ENCODE data around the gene FAM171A1.
A peak's percentile ranks its signal among the peaks of the same experiment; 100 is the strongest.

FAM171A1 gene

DNA sequence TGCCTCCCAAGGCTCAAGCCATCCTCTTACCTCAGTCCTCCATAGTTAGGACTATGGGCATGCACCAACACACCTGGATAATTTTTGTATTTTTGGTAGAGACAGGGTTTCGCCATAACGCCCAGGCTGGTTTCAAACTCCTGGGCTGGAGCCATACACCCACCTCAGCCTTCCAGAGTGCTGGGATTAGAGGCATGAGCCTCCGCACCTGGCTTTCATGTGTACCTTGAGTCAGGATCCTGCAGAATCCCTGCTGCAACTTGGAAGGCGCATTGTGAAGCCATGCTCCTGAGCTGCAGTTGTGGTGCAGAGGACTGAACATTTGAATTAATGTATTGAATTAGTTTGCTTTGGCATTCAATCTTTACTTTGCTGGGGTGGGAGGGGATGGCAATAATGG is 173.2 kb downstream of the FAM171A1 start:
- no peak for DNase-seq

DNA sequence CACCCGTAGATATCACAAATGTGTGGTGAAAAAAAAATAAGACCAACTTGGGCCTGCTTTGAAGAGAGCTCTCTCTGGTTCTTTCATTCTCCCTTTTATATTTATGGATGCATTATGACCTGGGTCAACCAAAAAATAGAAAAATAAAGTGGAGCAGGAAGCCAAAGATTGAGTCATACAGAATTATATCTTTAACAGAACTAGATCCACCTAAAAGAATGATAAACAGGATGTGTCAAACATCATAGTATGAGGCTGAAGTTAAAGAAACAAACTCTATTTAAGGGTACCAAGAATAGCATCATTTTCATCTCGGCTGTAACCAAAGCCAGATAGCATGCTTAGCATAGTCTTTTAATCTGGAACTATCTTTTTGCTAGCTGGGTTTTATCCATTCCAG is 173.8 kb downstream of the FAM171A1 start:
- DNase-seq, result no peak

- DNase-seq, result peak; percentile 18 to 50
Observed at GRCh38 chr10:15196021-15196834, 174.9 kb downstream of the FAM171A1 start.

GRCh38 chr10:15189133-15189885 is 181.8 kb downstream of the FAM171A1 start:
- no peak for DNase-seq

GRCh38 chr10:15188603-15189002 is 182.5 kb downstream of the FAM171A1 start:
- DNase-seq, result no peak

GRCh38 chr10:15183689-15184481 is 187.2 kb downstream of the FAM171A1 start:
- DNase-seq, result no peak

GRCh38 chr10:15182540-15183207 is 188.4 kb downstream of the FAM171A1 start:
- DNase-seq, result no peak

DNA sequence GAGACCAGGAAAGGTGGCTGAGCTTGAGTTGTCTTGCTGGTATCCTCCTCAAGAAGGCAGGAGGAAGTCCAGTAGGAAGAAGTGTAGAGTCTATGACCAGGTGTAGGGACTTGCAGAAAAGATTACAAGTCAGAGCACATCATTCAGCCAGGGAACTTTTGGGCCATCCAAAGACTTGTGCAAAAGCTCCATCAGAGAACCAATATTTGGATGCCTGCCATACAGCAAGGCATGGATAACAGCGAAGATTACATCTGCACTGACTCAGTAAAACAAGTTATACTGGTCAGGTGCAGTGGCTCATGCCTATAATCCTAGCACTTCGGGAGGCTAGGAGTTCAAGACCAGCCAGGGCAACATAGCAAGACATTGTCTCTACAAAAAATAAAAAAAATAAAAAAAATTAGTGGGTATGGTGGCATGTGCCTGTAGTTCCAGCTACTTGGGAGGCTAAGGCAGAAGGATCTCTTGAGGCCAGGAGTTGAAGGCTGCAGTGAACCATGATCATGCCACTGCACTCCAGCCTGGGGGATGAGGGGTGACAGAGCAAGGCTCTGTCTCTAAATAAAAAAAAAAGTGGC is 189.4 kb downstream of the FAM171A1 start:
- no peak for DNase-seq

- no peak for DNase-seq
Observed at GRCh38 chr10:15180736-15181135, 190.4 kb downstream of the FAM171A1 start.

DNA sequence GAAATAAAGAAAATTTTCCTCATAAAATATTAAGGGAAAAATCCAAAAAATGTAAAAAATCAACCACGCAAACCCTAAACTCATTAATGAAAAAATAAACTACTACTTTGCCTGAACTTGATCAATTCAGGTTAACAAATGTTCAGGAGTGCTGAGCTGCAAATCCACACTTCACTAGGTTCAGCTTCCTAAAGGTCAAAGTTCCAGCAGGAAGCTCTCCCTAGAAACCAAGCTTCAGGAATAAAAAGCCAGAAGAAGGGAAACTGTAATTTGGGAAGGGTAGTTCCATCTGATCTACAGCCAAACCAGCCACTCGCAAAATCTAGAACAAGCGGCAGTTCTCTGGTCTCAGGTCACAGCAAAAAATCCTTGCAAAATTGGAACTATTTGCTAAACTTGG is 194.8 kb downstream of the FAM171A1 start:
- DNase-seq, result no peak

GRCh38 chr10:15175587-15175986 is 195.5 kb downstream of the FAM171A1 start:
- no peak for DNase-seq

DNA sequence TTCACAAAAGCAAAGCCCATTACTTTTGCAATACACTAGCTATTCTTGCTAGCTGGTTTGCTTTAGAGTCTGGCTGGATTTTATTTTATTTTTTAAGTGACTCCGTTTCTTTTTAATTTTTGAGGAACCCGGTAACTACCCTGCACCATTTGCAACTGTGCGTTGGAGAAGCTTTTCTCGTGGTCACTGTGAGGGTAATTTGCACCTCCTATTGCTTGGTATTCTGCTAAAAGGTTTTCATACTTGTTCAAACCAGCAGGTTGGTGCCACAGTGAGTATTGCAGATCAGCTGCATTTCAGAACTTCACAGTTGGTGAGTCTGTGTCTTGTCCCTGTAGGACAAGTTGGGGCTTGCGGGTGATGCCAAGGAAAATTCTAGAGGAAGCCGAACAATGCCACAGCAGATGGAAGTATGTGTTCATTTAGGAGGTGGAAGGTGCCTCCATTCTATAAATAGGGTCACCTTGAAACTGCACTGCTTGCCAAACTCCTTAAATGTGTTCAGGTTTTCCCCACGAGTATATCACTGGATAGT is 198.7 kb downstream of the FAM171A1 start:
- no peak for DNase-seq

DNA sequence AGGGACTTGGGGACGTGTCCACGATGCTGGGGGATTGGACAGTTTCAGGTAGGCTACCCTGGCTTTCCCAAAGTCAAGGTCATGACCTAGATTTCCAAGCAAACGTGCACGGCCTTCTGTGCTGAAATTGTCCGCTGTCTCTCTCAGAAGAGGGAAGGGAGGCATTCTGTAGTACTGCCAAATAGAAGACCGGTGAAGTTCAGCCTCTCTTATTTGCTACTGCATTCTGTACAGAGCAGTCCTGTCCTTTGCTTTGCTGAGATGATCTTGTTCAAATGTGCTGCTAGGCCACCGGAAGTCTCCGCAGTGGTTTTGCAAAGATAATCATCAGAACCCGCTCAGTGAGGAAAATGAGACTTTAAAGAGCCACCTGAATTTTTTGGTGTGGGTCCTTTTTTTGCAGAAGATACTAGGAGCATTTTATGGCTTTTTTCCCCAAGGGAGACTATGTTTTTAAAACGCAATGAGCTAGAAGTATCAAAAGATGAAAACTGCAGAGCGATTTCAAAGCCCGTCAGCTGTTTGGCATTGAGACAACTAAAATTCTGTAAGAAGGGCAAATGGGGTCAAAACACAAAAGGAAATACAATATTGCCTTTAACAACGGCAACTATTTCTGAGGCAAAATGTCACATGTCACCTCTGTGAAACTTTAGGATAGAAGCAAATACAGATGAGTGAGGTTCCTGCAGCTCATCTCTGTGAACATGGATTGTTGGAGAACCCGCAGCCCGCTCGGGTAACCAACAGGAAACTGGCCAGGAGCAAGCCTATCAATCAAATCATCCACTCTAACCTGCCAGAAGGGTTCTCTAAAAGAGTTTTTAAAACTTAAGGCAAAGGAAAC is 201.3 kb downstream of the FAM171A1 start:
- DNase-seq, result peak; percentile 14 to 26

DNA sequence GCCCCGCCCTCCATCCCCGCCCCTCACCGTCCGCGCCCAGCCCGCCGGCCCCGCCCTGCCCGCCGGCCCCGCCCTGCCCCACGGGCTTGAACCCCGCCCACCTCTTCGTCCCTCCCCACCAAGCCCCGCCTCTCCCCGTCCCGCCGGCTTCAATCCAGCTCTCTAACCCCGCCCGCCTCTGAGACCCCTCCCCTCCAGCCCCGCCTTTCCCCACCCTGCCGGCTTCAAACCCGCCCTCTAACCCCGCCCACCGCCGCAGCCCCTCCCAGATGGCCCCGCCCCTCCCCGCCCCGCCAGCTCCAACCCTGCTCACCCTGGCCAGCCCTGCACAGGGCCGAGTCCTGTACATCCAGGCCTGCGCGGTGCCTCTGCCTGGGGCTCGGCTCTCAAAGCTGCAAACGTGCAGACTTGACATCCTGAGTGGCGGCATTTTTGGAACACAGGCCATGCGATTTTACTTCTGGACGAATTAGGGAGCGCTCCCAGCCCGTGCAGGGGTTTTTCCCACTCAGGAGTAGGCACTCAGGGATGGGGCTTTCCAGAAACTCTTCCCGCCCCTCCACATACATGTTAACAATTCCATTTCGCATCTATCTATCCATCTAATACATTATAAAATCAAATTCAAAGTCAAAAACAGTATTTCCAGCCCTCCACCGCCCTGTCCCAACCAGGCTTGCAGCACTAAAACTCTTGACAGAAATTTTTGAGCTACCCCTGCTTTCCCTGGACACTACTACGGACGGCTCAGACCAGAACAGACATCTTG is 202.1 kb downstream of the FAM171A1 start:
- peak; percentile 84 for DNase-seq

- peak; percentile 70 to 80 for DNase-seq
Observed at GRCh38 chr10:15168291-15168785, 202.8 kb downstream of the FAM171A1 start, which contains the start of gene NMT2. Gene NMT2, minus strand, starts transcription at chr10:15168693. Its CDS starts 81 bp downstream, at chr10:15168612.

DNA sequence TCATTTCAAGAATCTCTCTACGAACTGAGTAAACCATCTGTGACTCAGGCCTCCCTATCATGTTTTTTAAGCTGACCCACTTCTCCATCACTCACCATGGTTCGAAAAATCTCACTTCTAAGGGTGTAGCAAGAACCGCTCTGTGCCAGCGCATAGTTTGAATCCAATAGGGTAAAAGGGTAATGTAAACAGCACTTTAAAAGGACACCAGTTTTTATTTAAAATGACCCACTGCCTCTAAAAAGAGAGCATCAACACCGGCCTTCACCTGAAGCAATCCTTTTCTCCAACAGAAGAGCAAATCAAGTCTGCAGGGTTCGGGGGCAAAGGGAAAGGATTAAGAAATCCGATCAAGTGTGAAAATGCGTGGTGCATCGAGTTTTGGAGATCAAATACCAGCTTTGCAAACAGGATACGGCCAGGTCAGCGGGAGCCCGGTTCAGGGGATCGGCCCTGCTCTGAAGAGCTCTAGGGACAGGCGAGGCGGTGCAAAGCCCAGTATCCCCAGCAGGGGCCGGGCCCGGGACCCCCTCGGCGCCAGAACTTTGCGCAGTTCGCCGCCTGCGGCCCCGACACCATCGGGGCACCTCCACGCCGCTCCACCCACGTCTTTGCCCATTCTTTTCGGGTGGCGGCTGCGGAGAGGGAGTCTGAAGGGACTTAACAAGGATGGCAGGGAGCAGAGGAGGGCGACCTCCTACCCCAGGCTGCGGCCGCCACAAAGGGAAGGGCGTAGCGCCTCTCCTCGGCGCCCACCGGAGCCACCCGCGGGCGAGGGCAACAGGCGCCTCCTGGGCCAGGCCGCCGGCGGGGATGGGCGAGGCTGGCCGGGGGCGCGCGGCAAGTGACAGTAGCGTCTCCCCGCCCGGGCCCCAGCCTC is 203.4 kb downstream of the FAM171A1 start:
- DNase-seq, result peak; percentile 7 to 12

DNA sequence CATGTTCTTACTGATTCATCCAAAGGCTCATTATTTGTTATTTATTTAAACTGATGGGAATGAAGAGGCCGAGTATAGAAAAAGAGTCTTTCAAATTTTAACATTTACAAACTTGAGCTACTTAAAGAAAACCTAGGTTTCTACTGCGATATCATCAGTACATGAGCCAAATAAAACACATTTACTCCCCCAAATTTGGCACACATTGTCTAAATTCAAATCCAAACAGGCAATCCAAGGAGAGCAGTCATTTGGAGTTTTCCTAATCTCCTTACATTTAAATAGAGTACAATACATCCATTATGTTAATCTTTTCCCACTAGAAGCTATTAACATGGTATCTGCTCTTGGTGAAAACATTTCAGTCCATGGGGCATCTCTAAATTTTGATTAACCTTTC is 204.8 kb downstream of the FAM171A1 start:
- DNase-seq, result no peak

GRCh38 chr10:15163253-15163828 is 207.7 kb downstream of the FAM171A1 start:
- DNase-seq, result no peak
